Endothelial cell of umbilical vein (primary cell): ENCODE results near the gene GTF3C5. TPM values are rescaled to one million over a fixed set of nuclear protein-coding genes. Genes with fewer than 3 reads are reported as not detected.

Experiments used
- BruUV-seq: library from RNA; stranded (reverse); fragments of 400-500 nt; replicated peaks from 2 replicates; lab custom pipeline; 2021; lab: Mats Ljungman, UMichigan
- CTCF ChIA-PET: fragments of 300-600, 350-600 bp; sonication (Branson Sonifier 250); formaldehyde crosslinking; loops from one replicate; lab custom pipeline; 2021; ENCODE audit warnings: antibody characterized with exemption, inconsistent platforms; lab: Charles Lee
- POLR2A ChIA-PET: fragments of 300-600, 350-600 bp; sonication (Branson Sonifier 250); formaldehyde crosslinking; loops from one replicate; lab custom pipeline; 2021; ENCODE audit warnings: antibody characterized with exemption, inconsistent platforms; lab: Charles Lee
- DNase-seq: peaks from one replicate; pipeline ENCODE4 v3.0.0-alpha.2; 2011; ENCODE audit warnings: low read depth, low spot score
- FAIRE-seq: peaks from 2 replicates; lab custom pipeline; 2011; peaks lifted over from hg19 to GRCh38; lab: Jason Lieb, UNC
- H2AFZ ChIP-seq: 2 replicates; pipeline ENCODE4 v1.6.0; 2012; ENCODE audit warnings: low read depth, low read length, control low read depth, inconsistent platforms
- H3K27ac ChIP-seq: 2 replicates; pipeline ENCODE4 v1.5.1; 2011; ENCODE audit warnings: low read depth, mild to moderate bottlenecking, control low read depth, low read length, moderate library complexity; ENCODE audit not compliant: insufficient read depth
- H3K27me3 ChIP-seq, 2 experiments: 2 replicates each; pipeline versions ENCODE4 v1.6.0 to v1.6.1; 2011; ENCODE audit warnings: low read length in 2 of 2, mixed read lengths in 1 of 2; ENCODE audit not compliant: control insufficient read depth in 2 of 2, insufficient read depth in 2 of 2
- H3K36me3 ChIP-seq, 2 experiments: 2 replicates in 1 of 2; 3 replicates in 1 of 2; pipeline ENCODE4 v1.5.1; 2011; ENCODE audit warnings: low read length in 2 of 2, mild to moderate bottlenecking in 1 of 2, moderate library complexity in 1 of 2; ENCODE audit not compliant: control insufficient read depth in 2 of 2, insufficient read depth in 2 of 2; ENCODE audit errors: extremely low read depth in 1 of 2
- H3K4me1 ChIP-seq: 3 replicates; pipeline ENCODE4 v1.5.1; 2011; ENCODE audit warnings: mild to moderate bottlenecking, low read length; ENCODE audit not compliant: control insufficient read depth, insufficient read depth; ENCODE audit errors: extremely low read depth
- H3K4me2 ChIP-seq: 2 replicates; pipeline ENCODE4 v1.6.1; 2011; ENCODE audit warnings: low read length, control low read depth, mixed read lengths; ENCODE audit not compliant: insufficient read depth
- H3K4me3 ChIP-seq, 3 experiments: fragments of 200-600 bp in 1 of 3; sonication (generic), shearing (Covaris generic) in 1 of 3; replicated peaks in 1 of 3; 2 replicates each; pipeline ENCODE4 v1.5.1; 2011 to 2016; ENCODE audit warnings: control low read depth in 3 of 3, low read length in 3 of 3, mild to moderate bottlenecking in 2 of 3, inconsistent platforms in 1 of 3, low read depth in 1 of 3, moderate library complexity in 1 of 3; ENCODE audit not compliant: insufficient read depth in 1 of 3
- H3K79me2 ChIP-seq: 2 replicates; pipeline ENCODE4 v1.6.0; 2012; ENCODE audit warnings: low read length, inconsistent platforms; ENCODE audit not compliant: control insufficient read depth, insufficient read depth
- H3K9ac ChIP-seq: replicated peaks from 2 replicates; pipeline ENCODE3; 2011; ENCODE audit warnings: low read length, control low read depth; ENCODE audit not compliant: insufficient read depth; ENCODE audit errors: extremely low read depth
- H3K9me1 ChIP-seq: replicated peaks from 3 replicates; pipeline ENCODE4 v1.6.0; 2011; ENCODE audit warnings: mild to moderate bottlenecking, low read length; ENCODE audit not compliant: control insufficient read depth, insufficient read depth; ENCODE audit errors: extremely low read depth
- H3K9me3 ChIP-seq: replicated peaks from 2 replicates; pipeline ENCODE4 v1.5.1; 2012; ENCODE audit warnings: low read length, inconsistent platforms; ENCODE audit not compliant: control insufficient read depth, insufficient read depth
- H4K20me1 ChIP-seq: replicated peaks from 2 replicates; pipeline ENCODE3; 2011; ENCODE audit warnings: mild to moderate bottlenecking, low read length; ENCODE audit not compliant: control insufficient read depth, insufficient read depth; ENCODE audit errors: extremely low read depth
- CTCF ChIP-seq, 2 donors: IDR thresholded peaks; 1 replicate in 1 of 2; 2 replicates in 1 of 2; pipeline ENCODE4 v1.5.1; 2011; ENCODE audit warnings: low read length in 2 of 2, mild to moderate bottlenecking in 2 of 2, moderate library complexity in 2 of 2, control low read depth in 1 of 2, inconsistent platforms in 1 of 2, low read depth in 1 of 2; ENCODE audit not compliant: insufficient read depth in 1 of 2; ENCODE audit errors: extremely low read depth in 1 of 2
- EZH2 ChIP-seq: IDR thresholded peaks from 2 replicates; pipeline ENCODE4 v1.6.1; 2012; ENCODE audit warnings: borderline replicate concordance, low read depth, mild to moderate bottlenecking, moderate library complexity, low read length, inconsistent platforms; ENCODE audit not compliant: severe bottlenecking
- FOS ChIP-seq: IDR thresholded peaks from 2 replicates; pipeline ENCODE4 v1.6.1; 2011; ENCODE audit warnings: mild to moderate bottlenecking, low read length, moderate library complexity, borderline replicate concordance; ENCODE audit not compliant: insufficient read depth
- GATA2 ChIP-seq: IDR thresholded peaks from 2 replicates; pipeline ENCODE4 v1.7.0; 2011; ENCODE audit warnings: low read depth, mild to moderate bottlenecking, moderate library complexity, mixed read lengths, low read length; ENCODE audit not compliant: insufficient read length, insufficient read depth
- JUN ChIP-seq: IDR thresholded peaks from 2 replicates; pipeline ENCODE4 v1.6.1; 2011; ENCODE audit warnings: borderline replicate concordance, low read depth; ENCODE audit not compliant: insufficient read length, insufficient read depth
- MAX ChIP-seq: IDR thresholded peaks from 2 replicates; pipeline ENCODE4 v1.6.1; 2011; ENCODE audit not compliant: insufficient read depth, insufficient read length
- MYC ChIP-seq: IDR thresholded peaks from one replicate; pipeline ENCODE4 v1.6.1; 2011; ENCODE audit warnings: mild to moderate bottlenecking, low read depth, low read length
- POLR2A ChIP-seq: IDR thresholded peaks from 2 replicates; pipeline ENCODE4 v1.6.1; 2012; ENCODE audit warnings: low read depth, mild to moderate bottlenecking, control low read depth, low read length
- POLR2AphosphoS5 ChIP-seq: IDR thresholded peaks from 2 replicates; pipeline ENCODE4 v1.6.1; 2012; ENCODE audit warnings: low read depth, mild to moderate bottlenecking, control low read depth, low read length, moderate library complexity; ENCODE audit not compliant: insufficient read depth
- dilution Hi-C: fragments of 300-500 bp; cut with MboI; formaldehyde crosslinking; loops from one replicate; pipeline ENCODE4 v1.15.0; 2019; ENCODE audit warnings: low sequenced_read_pairs; ENCODE audit not compliant: extremely low pct_ligation_motif_present
- intact Hi-C: fragments of 100-400 bp; cut with micrococcal nuclease; formaldehyde crosslinking; loops from one replicate; pipeline ENCODE4 v1.10.0; 2022
- polyA plus RNA-seq, 4 experiments: library from polyadenylated mRNA; depleted of rRNA in 3 of 4; stranded (reverse) in 3 of 4; unstranded in 1 of 4; fragments of >200 nt; gene quantifications; 2 replicates each; pipeline versions ENCODE4 v1.2.1 to v1.2.3, GENCODE V29; 2011 to 2012; ENCODE audit warnings: missing spikeins in 1 of 4
- total RNA-seq: library from RNA; stranded (reverse); gene quantifications from 2 replicates; pipeline ENCODE4 v1.2.3, GENCODE V29; 2021

The GTF3C5 gene
- total and polyA plus RNA-seq, 2 donors (not counting 3 experiments of a cell fraction or from before 2014, with no cell fraction given), result 65.6 to 73.8 TPM

GRCh38 chr9:133028221-133028620 lies 2.6 kb upstream of the GTF3C5 start:
- Histone ChIP-seq H3K9ac (no peak overlapping the region), H3K4me1 (peaks cover 8% of the 10 kb centered on the region), H3K27me3 (no peaks in the 10 kb centered on the region), H3K9me3 (no peaks in the 10 kb centered on the region), H3K36me3 (no peaks in the 10 kb centered on the region), H3K27ac (no peak overlapping the region), H3K4me3 (no peak overlapping the region), H3K79me2 (peaks cover 24% of the 10 kb centered on the region), H3K9me1 (no peaks in the 10 kb centered on the region), H3K4me2 (no peak overlapping the region), H2AFZ (no peak overlapping the region), H4K20me1 (no peaks in the 10 kb centered on the region)
- intact Hi-C loops, result no loop called here
- dilution Hi-C loops, result no loop called here
- BruUV-seq, result no TSS peak
- CTCF ChIA-PET, result interaction anchor here (1.5 to 2.6 kb wide), 2 partner anchors 13 to 116 kb away, joined by 4 to 8 read pairs; no protein-coding TSS in a partner anchor
- POLR2A ChIA-PET, result no interaction called here
- no peak for TF ChIP-seq CTCF (IDR thresholded peaks at IDR 0.05; ENCODE audit: extremely low read depth in 1 of 2, insufficient read depth in 1 of 2, low read depth in 1 of 2, low read length in 2 of 2)
- TF ChIP-seq POLR2A, result no peak
- no peak for TF ChIP-seq EZH2
- no peak for TF ChIP-seq JUN
- no peak for TF ChIP-seq MAX
- TF ChIP-seq FOS, result no peak
- TF ChIP-seq MYC, result no peak
- TF ChIP-seq POLR2AphosphoS5, result no peak
- TF ChIP-seq GATA2, result no peak
- no peak for FAIRE-seq
- no peak for DNase-seq
